Measurements from ENCODE around the gene NUP93. TPM values are rescaled to one million over a fixed set of nuclear protein-coding genes. Genes with fewer than 3 reads are reported as not detected.
"Not testable (repeated sequence)": the region's sequence is repeated elsewhere in the genome, so short reads cannot be mapped to it uniquely, and the experiment has no call there.

The NUP93 gene
- total RNA-seq, 1 experiment from 2014 or later: 134 TPM

DNA sequence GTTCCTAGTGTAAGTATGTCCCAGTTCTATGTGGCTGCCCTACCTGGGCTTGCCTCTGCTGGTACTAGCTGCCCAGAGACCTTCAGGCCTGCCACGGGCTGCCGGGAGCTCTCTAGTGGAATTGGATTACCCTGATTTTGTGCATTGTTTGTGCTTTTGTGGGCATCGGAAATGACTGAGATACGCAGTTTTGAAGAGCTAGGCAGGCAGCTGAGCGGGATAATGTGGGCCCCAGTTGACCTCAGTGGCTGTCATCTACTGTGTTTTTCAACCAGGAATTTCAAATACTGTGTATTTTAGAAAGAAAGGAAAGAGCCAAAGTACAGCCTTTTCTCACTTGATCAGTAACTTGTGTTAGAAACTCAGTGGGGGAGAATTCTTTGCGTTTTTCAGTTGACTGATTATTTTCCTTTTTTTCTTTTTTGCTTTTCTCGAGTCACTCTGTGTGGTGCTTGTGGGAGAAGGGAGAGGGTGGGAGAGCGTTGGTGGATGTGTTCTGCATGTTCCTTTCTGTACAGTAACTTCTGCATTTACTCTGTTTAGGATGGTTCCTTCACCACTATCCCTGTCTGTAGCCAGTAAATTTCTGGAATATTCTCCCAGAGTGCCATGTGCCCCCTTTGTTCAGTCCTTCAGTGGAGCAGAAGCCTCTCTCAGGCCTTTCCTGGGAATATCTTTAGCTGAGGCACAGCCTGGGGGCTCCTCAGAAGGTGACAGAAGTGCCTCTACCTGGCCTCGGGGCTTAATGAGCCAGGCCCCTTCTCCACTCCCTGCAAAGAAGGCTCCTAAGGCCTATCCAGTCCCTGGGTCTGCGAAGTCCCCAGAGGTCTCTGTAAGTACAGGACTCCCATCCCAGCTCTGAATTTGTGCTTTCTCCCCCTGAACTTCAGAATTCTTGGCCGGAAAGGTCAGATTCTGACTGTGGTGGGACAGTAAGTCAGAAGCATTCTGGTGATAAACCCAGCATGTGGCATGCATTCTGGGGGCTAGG lies 120.1 kb downstream of the NUP93 start:
- peak; percentile 39 for DNase-seq (ENCODE audit: low spot score)

DNA sequence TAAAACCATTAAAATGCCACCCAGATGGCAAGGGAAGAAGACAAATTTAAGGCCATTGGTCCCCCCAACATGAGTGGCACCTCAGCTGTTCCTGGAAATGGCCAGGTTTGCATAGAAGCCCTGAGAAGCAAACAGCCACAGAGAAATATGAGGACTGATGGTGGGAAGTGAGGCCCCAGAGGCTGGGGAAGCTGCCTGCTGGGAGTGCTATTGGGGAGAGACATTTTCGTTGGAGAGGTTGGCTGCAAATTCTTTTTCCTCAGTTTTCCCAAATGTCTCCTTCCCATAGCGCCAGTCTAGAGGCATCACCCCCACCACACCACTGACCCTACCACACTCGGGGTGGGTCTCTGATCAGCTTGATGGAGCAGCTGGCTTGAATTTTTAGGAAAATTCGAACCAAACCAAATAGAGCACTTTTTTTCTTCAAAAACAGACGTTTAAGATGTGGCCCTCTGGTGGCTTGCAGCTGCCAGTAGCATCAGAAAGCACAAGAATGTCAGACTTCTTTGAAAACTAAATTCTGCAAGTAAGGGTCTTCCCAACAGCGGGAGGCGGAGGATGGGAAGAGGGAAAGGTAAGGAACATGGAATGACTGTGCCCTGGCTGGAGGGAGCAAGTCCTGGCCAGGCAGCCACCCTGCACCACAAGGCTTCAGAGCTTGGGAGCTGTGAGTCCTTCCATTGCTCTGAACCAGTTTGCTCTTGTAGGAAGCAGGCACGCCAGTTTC lies 121.9 kb downstream of the NUP93 start:
- DNase-seq (ENCODE audit: low spot score): no peak

DNA sequence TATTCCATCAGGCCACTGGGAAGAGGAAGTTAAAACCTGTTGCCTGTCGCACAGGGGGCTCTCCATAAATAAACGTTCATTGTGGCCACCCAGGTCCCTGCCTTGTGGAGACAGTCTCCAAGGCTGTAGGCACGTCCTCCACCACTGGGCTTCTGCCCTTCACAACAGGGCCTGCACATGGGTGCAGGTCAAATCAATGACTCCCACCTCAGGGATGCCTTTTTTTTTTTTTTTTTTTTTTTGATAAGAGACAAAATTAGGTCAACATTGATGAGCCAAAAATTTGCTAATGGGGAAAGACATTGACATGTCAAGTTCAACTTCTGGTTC lies 122.4 kb downstream of the NUP93 start:
- no peak for DNase-seq (ENCODE audit: low spot score)

DNA sequence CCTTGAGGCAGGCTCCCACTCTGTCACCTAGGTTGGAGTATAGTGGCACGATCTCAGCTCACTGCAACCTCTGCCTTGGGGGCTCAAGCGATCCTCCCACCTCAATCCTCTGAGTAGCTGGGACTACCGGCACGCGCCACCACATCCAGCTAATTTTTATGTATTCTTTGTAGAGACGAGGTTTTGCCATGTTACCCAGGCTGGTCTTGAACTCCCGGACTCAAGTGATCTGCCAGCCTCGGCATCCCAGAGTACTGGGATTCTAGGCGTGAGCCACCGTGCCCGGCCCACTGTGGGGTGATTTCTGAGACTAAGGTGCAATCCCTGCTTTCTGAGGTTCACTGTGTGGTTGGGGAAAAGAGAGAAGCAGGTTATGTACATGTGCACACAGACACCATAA lies 123.0 kb downstream of the NUP93 start:
- DNase-seq (ENCODE audit: low spot score): no peak

DNA sequence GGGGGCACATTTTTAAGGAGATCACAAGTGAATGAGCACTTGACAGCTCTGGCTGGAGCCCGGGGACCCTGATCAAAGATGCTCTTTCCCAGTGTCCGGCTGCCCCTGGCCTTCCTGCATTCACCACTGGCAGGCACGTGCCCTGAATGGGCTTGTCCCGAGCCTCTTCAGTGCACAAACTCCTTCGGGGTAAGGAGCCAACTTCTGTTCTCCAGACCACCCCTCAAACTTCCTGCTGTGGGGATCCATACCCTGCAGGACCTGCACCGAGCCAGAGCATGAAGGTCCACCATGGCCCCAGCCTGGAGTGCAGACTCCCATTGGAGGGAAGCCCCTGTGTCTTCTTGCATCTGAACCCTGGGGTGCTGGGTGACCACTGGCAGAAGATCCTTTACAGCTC lies 125.3 kb downstream of the NUP93 start:
- DNase-seq (ENCODE audit: low spot score): no peak

DNA sequence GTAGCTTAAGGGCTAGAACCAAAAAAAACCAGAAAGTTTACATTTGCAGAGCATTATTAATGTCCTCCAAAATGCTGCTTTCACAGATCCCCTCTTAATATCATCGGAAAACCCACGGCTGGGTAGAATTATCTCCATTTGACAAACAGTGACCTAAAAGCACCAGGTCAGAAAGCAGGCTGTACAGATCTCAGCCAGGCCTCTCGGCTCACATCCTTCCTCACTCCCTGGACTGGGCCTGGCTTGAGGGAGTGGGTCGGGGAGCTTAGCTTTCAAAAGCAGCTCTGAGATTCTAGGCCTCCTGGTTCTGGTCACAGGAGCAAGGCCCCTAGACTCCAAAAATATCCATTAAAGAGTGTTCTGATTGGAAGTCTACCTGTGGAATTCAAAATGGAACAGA lies 126.0 kb downstream of the NUP93 start:
- DNase-seq (ENCODE audit: low spot score): no peak

DNA sequence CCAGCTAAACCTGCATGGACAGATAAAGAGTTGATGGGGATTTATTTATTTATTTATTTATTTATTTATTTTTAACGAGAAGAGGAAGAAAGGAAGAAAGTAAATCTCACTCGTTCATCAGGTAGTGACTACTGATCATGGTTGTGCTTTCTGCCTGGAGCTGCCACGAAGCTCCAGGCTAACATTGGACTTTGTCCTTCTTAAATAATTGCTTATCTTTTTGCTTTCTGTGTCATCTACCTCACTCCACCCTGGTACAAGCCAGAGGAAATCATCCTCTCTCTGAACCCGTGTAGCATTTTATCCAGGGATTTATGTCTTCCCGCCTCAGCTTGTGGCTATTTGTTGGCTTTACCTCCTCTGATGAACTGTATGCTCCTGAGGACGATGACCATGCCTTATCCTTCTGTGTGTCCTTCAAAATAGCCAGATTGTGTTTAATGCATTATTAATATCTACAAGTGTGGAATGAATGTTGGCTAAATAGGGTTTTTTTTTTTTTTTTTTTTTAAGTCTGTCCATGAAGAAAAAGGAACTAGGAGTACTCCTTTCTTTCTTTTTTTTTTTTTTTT lies 127.0 kb downstream of the NUP93 start:
- no peak for DNase-seq (ENCODE audit: low spot score)

DNA sequence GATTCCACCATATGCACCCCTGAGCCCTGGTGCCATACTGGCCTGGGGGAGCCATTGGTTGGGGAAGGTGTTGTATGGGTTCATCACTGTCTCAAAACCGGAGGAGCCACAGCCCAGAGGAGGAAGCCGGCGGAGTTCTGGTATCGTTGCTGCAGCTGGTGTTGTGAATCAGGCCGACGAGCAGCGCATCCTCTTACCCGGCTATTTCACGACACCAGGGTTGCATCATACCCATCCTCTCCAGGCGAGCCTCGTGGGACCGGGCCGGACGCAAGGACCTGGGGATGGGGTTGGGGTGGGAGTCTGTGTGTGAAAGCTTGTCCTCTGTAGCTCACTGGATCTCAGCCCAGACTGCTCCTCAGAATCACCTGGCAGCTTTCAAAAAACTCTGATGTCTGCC lies 128.4 kb downstream of the NUP93 start:
- no peak for DNase-seq (ENCODE audit: low spot score)

DNA sequence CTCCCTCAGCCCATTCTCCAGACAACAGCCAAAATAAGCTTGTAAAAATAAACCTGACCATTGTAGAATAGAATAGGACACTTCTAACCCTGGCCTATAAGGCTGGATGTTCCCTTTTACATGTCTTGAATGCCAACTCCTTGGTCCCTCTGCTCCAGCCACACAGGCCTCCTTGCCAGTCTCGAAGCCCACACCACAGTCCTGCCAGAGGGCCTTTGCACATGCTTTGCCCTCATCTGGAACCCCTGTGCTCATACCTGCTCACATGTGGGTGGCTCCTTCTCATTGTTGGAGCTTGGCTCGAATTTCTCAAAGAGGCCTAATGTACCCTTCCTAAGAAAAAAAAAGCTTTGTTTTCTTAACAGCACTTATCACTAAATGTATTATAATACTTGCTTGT lies 129.7 kb downstream of the NUP93 start:
- no peak for DNase-seq (ENCODE audit: low spot score)

DNA sequence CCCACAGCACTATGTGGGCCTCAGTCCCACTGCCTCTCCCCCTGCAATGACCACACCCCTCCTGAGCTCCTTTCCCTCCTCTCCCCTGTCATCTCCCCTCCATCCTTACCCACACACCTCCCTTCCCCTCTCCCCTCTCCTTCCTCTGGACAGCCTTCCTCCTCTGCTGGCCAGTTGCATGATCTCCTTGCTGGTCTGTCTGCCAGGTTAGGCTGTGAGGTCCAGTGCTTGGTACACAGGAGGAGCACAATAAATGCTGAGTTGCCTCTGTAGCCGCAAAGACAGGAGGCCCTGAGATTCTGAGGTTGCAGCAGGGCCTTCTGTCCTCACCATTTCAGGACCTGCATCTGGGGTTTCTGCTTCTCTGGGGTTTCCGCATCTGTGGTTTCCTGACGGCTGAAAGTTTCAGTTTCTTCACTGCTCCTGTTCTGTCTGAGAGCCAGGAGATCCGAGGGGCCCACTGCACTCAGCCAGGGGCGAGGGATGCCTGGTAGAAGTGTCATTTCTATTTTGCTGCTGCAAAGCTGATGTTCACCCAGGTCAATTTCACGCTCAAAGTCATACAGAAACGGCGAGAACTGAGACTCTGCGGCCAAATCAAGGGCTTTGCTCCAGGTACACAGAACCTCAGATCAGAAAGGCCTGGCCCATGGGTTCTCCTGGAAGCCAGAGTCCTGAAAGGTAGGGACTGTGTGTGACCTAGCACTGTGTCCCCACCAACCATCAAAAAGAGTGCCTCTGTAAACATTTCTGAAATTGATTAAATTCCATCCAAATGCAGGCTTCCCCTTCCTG lies 130.5 kb downstream of the NUP93 start:
- DNase-seq (ENCODE audit: low spot score): no peak

DNA sequence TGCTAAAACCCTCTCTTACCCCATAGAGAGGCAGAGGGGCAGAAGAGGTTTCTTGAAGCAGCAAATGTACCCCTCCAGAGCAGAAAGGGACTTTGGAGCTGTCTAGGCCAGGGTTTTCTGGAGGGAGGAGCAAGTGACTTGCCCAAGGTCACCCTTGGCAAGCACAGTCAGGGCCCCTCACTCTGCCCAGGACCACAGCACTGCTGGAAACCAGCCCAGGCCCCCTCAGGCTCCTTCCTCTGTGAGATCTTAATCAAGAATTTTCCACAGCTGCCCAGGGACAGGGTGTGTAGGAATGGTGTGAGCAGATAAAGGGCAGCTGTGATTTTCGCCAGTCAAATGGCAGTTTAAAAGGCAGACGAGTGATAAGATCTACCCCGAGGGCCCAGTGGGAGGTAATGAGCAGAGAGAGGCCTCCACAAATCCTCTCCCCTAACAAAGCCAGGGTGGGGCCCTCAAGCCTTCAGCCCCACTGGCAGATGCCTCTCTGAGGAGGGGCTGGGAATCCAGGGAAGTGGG lies 131.2 kb downstream of the NUP93 start:
- DNase-seq (ENCODE audit: low spot score): peak; percentile 55

DNA sequence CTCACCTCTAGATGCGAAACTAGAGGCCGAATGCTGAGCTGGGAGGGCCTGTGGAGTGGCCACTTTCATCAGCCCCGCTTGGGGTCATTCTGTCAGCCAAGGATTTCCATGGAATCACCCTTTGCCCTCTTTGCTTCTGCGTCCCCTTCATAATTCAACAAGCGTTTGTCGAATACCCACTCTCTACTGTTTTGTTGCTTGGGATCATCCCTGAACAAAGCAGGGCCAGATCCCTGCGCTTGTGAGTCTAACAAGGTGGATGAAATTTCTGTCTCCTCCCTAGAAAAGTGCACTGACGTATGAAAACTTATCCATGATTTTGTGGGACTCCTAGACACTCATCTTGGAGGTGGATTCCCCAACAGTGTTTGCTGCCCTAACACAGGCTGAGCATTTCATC lies 131.8 kb downstream of the NUP93 start:
- no peak for DNase-seq (ENCODE audit: low spot score)

DNA sequence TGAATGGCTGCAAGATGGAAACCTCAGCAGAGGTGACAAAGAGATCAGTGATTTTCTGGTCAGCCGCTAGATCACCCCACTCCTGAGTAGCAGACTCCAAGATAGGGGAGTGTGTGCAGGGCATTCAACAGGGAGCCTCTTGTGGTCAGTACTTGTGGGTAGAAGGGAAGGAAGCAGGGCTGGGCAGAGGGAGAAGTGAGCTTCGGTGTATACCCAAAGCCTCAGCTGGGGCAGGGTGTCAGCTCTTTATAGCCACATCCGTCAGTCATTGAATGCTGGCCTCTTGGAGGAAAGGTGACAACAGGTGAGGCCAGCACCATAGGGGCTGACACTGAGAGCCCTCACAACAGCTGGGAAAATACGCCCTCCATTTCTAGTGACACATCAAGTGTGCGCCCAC lies 132.8 kb downstream of the NUP93 start:
- DNase-seq (ENCODE audit: low spot score): no peak

DNA sequence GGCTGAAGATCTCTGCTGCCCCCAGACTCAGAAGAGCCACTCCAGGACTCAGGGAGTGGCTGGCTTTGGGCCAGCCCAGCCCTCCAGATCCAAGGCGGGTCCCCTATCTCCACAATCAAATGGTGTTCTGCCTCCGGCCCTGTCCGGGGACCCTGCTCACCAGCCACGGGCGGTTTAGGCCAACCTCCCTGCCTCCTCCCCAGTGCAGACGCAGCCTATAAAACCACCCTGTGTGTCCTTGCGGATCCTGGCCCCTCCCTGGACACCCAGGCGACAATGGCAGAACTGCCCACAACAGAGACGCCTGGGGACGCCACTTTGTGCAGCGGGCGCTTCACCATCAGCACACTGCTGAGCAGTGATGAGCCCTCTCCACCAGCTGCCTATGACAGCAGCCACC lies 135.0 kb downstream of the NUP93 start, which contains the start of gene SLC12A3:
Gene SLC12A3, plus strand, starts transcription at position 248 of the 400 bp plus-strand sequence. Its CDS starts 29 bp downstream, at position 277.
- DNase-seq (ENCODE audit: low spot score): no peak

DNA sequence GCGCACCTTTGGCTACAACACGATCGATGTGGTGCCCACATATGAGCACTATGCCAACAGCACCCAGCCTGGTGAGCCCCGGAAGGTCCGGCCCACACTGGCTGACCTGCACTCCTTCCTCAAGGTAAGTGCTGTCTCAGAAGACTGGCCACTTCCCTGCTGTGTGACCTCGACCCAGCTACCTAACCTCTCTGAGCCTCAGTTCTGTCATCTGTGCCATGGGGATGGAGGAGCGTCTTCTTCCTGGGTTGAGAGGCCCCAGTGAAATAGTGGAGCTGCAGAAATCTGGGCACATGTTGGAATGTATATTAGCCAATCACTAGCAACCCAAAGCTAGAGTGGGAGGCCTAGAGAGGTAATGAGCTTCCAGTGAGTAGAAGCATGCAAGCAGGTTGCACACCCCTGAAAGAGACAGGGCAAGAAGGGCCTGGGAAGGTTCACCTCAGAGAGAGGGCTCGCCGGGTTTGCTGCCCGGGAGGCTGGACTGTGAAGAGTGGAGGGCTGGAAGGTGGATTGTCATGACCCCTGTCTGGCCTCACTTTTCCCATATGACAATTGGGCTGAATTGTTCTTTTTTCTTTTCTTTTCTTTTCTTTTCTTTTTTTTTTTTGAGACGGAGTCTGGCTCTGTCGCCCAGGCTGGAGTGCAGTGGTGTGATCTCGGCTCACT lies 135.6 kb downstream of the NUP93 start:
- DNase-seq (ENCODE audit: low spot score): no peak

DNA sequence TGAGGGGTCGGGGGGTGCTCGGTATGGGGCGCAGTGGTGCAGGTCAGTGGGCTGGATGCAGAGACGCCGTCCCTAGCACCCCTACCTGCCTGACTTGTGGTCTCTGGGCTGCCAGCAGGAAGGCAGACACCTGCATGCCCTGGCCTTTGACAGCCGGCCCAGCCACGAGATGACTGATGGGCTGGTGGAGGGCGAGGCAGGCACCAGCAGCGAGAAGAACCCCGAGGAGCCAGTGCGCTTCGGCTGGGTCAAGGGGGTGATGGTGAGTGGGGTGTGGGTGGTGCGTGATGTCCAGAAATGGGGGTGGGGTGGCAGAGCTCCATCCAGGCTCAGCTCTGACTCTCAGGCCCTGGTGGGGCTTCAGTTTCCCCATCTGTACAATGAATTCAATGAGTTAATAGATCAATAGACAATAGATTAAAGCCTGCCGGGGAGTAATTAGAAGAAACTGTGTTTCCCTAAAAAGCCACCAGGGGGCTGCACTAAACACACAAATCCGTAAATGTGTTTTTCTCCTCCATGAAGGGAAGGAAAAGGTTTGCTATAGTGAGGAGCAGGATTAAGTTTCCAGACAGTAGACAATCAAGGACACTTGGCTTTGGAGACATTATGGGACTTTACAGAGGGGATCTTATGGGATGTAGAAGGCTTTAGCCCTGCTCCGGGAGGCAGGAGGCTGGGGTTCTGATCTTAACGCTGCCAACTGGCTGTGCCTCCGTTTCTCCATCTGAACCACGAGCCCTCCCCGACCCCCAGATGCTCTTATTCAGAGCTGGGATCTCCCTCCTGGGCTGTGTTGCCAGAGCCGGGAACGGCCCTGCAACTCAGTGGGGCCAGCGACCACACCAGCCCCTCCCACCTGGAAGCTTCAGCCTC lies 137.3 kb downstream of the NUP93 start:
- DNase-seq (ENCODE audit: low spot score): peak; percentile 58

DNA sequence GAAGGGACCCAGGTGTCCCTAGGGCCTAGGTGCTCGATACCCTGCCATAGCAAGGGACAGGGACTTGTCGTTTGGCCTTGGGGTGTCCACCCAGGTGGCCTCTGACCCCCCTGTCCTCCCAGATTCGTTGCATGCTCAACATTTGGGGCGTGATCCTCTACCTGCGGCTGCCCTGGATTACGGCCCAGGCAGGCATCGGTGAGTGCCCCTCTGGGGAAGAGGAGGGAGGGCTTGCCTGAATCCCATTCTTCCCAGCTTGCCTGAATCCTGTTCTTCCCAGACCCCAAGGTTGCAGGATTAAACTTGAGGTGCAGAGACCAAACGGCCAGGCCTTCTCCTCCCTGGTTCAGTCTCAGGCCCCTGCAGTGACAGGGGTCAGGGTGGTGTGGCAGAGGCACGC lies 138.2 kb downstream of the NUP93 start:
- no peak for DNase-seq (ENCODE audit: low spot score)

DNA sequence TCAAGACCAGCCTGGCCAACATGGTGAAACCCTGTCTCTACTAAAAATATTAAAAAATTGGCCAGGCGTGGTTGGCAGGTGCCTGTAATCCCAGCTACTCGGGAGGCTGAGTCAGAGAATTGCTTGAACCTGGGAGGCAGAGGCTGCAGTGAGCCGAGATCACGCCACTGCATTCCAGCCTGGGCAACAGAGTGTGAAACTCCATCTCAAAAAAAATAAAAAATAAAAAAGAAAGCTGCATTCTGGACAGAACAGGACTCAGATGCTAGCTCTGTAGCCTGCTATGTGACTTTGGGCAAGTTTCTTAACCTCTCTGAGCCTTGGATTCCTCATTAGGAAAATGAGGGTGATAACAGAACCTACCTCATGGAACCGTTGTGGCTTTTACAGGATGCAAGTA lies 138.8 kb downstream of the NUP93 start:
- not testable (repeated sequence) for DNase-seq (ENCODE audit: low spot score)

DNA sequence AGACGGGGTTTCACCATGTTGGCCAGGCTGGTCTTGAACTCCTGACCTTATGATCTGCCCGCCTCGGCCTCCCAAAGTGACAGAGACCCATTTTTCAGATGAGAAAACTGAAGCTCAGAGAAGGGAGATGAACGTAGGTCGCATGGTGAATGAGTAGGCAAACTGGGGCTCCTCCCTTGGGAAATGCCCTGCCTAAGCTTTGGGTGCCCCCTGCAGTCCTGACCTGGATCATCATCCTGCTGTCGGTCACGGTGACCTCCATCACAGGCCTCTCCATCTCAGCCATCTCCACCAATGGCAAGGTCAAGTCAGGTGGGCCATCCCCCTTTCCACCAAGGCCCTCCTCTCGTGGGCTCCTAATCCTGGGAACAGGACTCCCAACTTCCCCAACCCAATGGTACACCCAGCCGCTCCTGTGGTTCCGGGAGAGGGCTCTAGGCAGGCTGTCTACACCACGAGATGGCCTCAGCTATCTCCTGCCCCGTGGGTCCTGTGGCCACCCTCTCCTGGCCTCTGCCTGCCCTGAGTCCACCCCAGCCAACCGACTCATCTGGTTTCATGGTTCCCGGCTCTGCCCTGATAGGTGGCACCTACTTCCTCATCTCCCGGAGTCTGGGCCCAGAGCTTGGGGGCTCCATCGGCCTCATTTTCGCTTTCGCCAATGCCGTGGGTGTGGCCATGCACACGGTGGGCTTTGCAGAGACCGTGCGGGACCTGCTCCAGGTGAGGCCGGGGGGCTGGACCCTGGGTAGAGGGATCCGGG lies 139.8 kb downstream of the NUP93 start:
- peak; percentile 51 for DNase-seq (ENCODE audit: low spot score)
